WTC11 (cell line): Measurements from ENCODE around the gene DOCK8.

Experiments
- ELF4 ChIP-seq: sonication (generic); formaldehyde crosslinking; IDR thresholded peaks from 2 replicates; pipeline ENCODE4 v1.8.1; 2022; ENCODE audit warnings: low read depth, mild to moderate bottlenecking, moderate library complexity, missing genetic modification reagents
- ZBTB21 ChIP-seq: sonication (generic); formaldehyde crosslinking; IDR thresholded peaks from 2 replicates; pipeline ENCODE4 v1.8.1; 2023; ENCODE audit warnings: mild to moderate bottlenecking, missing genetic modification reagents, borderline replicate concordance
- TF ChIP-seq, protein P1 (sequence below): fragments of 200-600 bp; IDR thresholded peaks from 2 replicates; pipeline ENCODE4 v1.8.0; 2022; ENCODE audit warnings: antibody characterized with exemption

DNA sequence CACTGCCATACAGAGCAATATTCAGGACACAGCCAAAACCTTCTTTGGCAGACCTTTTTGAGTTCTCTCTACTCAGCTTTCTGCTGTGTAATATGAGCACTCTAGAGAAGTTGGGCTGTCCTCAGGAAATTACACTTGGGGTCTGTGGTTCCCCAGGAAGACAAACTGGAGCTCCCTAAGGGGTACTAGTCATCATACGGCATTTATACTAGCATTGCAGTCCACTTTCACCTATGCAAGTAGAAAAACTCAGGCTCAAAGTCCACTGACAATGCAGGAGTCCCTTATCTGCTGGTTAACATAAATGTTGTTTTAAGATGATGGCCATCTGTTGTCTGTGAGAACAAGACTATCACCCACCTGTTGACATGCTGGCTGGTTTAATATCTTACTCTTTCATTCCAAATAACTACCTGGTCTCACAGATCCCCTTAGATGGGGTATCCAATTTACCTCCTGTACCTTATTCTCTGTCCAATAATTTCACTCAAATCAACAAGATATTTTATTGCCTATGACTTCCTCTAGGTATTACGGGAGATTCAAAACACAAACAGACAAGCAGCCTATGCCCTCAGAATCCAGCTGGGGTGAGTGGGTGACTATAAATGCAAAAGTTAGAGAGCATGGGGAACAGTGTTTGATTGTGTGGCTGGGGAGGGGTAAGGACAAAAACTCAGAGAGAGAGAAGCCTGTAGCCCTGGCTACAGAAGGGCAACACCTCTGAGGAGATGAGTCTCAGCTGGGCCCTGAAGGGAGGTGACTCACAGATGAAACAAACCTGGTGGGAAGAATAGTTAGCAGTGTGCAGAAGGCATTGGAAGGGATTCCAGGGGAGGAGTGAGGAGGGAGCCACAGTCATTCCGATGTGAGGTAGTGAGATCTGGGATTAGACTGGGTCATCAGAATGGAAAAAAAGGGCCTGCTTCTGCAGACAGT is 10.2 kb downstream of the DOCK8 start:
- TF ChIP-seq, protein P1, sequence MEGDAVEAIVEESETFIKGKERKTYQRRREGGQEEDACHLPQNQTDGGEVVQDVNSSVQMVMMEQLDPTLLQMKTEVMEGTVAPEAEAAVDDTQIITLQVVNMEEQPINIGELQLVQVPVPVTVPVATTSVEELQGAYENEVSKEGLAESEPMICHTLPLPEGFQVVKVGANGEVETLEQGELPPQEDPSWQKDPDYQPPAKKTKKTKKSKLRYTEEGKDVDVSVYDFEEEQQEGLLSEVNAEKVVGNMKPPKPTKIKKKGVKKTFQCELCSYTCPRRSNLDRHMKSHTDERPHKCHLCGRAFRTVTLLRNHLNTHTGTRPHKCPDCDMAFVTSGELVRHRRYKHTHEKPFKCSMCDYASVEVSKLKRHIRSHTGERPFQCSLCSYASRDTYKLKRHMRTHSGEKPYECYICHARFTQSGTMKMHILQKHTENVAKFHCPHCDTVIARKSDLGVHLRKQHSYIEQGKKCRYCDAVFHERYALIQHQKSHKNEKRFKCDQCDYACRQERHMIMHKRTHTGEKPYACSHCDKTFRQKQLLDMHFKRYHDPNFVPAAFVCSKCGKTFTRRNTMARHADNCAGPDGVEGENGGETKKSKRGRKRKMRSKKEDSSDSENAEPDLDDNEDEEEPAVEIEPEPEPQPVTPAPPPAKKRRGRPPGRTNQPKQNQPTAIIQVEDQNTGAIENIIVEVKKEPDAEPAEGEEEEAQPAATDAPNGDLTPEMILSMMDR, result no peak
- TF ChIP-seq ZBTB21 (no peak), ELF4 (no peak)
